ENCODE measurements around the gene PCAT7.
A peak's percentile ranks its signal among the peaks of the same experiment; 100 is the strongest.
"Not testable (repeated sequence)": the region's sequence is repeated elsewhere in the genome, so short reads cannot be mapped to it uniquely, and the experiment has no call there.

PCAT7 gene

GRCh38 chr9:94554439-94555331, at the start of gene PCAT7:
Gene PCAT7 (plus strand): TSS chr9:94555083.
- Mint-ChIP-seq H3K9me3 (no peaks in the 10 kb centered on the region), H3K4me1 (no peaks in the 10 kb centered on the region), H3K36me3 (no peaks in the 10 kb centered on the region), H3K27me3 (peaks cover 15% of the 10 kb centered on the region), H3K27ac (no peak within 1 kb of the TSS), H3K4me3 (no peak within 1 kb of the TSS)
- CTCF ChIA-PET = interaction anchor here (1.5 kb wide), 1 partner anchor 49 kb away, joined by 10 read pairs; no protein-coding TSS in a partner anchor
- DNase-seq = peak; percentile 38

- H3K4me1 Mint-ChIP-seq, H3K27ac Mint-ChIP-seq, H3K9me3 Mint-ChIP-seq, H3K4me3 Mint-ChIP-seq, CTCF ChIA-PET, H3K36me3 Mint-ChIP-seq, DNase-seq: not testable (repeated sequence)
- peaks cover 13% of the 10 kb centered on the region for H3K27me3 Mint-ChIP-seq
These were observed 48.5 kb upstream of the PCAT7 start for GRCh38 chr9:94506370-94506769.

- no peaks in the 10 kb centered on the region for H3K4me1 Mint-ChIP-seq
- no peaks in the 10 kb centered on the region for H3K9me3 Mint-ChIP-seq
- H3K4me3 Mint-ChIP-seq = no peak overlapping the region
- H3K27me3 Mint-ChIP-seq = peaks cover 13% of the 10 kb centered on the region
- CTCF ChIA-PET = no interaction called here
- no peak overlapping the region for H3K27ac Mint-ChIP-seq
- H3K36me3 Mint-ChIP-seq = no peaks in the 10 kb centered on the region
- no peak for DNase-seq
These were observed 47.2 kb upstream of the PCAT7 start for GRCh38 chr9:94507531-94508258.

GRCh38 chr9:94511134-94511954, 43.5 kb upstream of the PCAT7 start:
- Mint-ChIP-seq H3K27me3 (peaks cover 17% of the 10 kb centered on the region), H3K9me3 (no peaks in the 10 kb centered on the region), H3K4me1 (no peaks in the 10 kb centered on the region), H3K4me3 (no peak overlapping the region), H3K27ac (no peak overlapping the region), H3K36me3 (no peaks in the 10 kb centered on the region)
- no peak for DNase-seq
- CTCF ChIA-PET = no interaction called here

GRCh38 chr9:94511955-94512265, 43.0 kb upstream of the PCAT7 start:
- Mint-ChIP-seq H3K36me3 (no peaks in the 10 kb centered on the region), H3K27ac (no peak overlapping the region), H3K9me3 (no peaks in the 10 kb centered on the region), H3K27me3 (peaks cover 17% of the 10 kb centered on the region), H3K4me1 (no peaks in the 10 kb centered on the region), H3K4me3 (no peak overlapping the region)
- CTCF ChIA-PET = no interaction called here
- no peak for DNase-seq

GRCh38 chr9:94514722-94515121, 40.2 kb upstream of the PCAT7 start:
- no peak for DNase-seq
- CTCF ChIA-PET = no interaction called here
- Mint-ChIP-seq H3K9me3 (no peaks in the 10 kb centered on the region), H3K27ac (no peak overlapping the region), H3K36me3 (no peaks in the 10 kb centered on the region), H3K27me3 (peaks cover 13% of the 10 kb centered on the region), H3K4me3 (no peak overlapping the region), H3K4me1 (no peaks in the 10 kb centered on the region)

GRCh38 chr9:94517254-94517653, 37.6 kb upstream of the PCAT7 start:
- CTCF ChIA-PET = no interaction called here
- H3K4me3 Mint-ChIP-seq = no peak overlapping the region
- no peaks in the 10 kb centered on the region for H3K4me1 Mint-ChIP-seq
- H3K9me3 Mint-ChIP-seq = no peaks in the 10 kb centered on the region
- peaks cover 7% of the 10 kb centered on the region for H3K27me3 Mint-ChIP-seq
- no peak for DNase-seq
- no peaks in the 10 kb centered on the region for H3K36me3 Mint-ChIP-seq
- H3K27ac Mint-ChIP-seq = no peak overlapping the region

- peaks cover 13% of the 10 kb centered on the region for H3K27me3 Mint-ChIP-seq
These were observed 29.4 kb upstream of the PCAT7 start for GRCh38 chr9:94525396-94526035.

GRCh38 chr9:94526271-94526670, 28.6 kb upstream of the PCAT7 start:
- Mint-ChIP-seq H3K9me3 (no peaks in the 10 kb centered on the region), H3K4me3 (no peak overlapping the region), H3K27ac (no peak overlapping the region), H3K36me3 (no peaks in the 10 kb centered on the region), H3K27me3 (peaks cover 13% of the 10 kb centered on the region), H3K4me1 (no peaks in the 10 kb centered on the region)
- CTCF ChIA-PET = no interaction called here
- no peak for DNase-seq

More at GRCh38 chr9:94525396-94526035, 29.4 kb upstream of the PCAT7 start:
- CTCF ChIA-PET = no interaction called here
- H3K36me3 Mint-ChIP-seq = no peaks in the 10 kb centered on the region
- H3K9me3 Mint-ChIP-seq = no peaks in the 10 kb centered on the region
- H3K4me1 Mint-ChIP-seq = no peaks in the 10 kb centered on the region
- DNase-seq = no peak
- H3K4me3 Mint-ChIP-seq = no peak overlapping the region
- no peak overlapping the region for H3K27ac Mint-ChIP-seq

GRCh38 chr9:94526951-94527350, 27.9 kb upstream of the PCAT7 start:
- Mint-ChIP-seq H3K9me3 (no peaks in the 10 kb centered on the region), H3K4me1 (no peaks in the 10 kb centered on the region), H3K36me3 (no peaks in the 10 kb centered on the region), H3K27me3 (peaks cover 13% of the 10 kb centered on the region), H3K27ac (no peak overlapping the region), H3K4me3 (no peak overlapping the region)
- CTCF ChIA-PET = no interaction called here
- no peak for DNase-seq

- Mint-ChIP-seq H3K4me3 (no peak overlapping the region), H3K27me3 (peaks cover 15% of the 10 kb centered on the region), H3K27ac (no peak overlapping the region), H3K4me1 (no peaks in the 10 kb centered on the region), H3K9me3 (no peaks in the 10 kb centered on the region), H3K36me3 (no peaks in the 10 kb centered on the region)
- DNase-seq = no peak
- CTCF ChIA-PET = no interaction called here
These were observed 26.0 kb upstream of the PCAT7 start for GRCh38 chr9:94528886-94529285.

GRCh38 chr9:94533155-94533554, 21.7 kb upstream of the PCAT7 start:
- H3K27ac Mint-ChIP-seq = no peak overlapping the region
- CTCF ChIA-PET = no interaction called here
- no peaks in the 10 kb centered on the region for H3K9me3 Mint-ChIP-seq
- no peaks in the 10 kb centered on the region for H3K36me3 Mint-ChIP-seq
- H3K27me3 Mint-ChIP-seq = peaks cover 3% of the 10 kb centered on the region
- no peak for DNase-seq
- H3K4me1 Mint-ChIP-seq = no peaks in the 10 kb centered on the region
- H3K4me3 Mint-ChIP-seq = no peak overlapping the region

- no peak for DNase-seq
- Mint-ChIP-seq H3K9me3 (no peaks in the 10 kb centered on the region), H3K27ac (no peak overlapping the region), H3K4me3 (no peak overlapping the region), H3K27me3 (peaks cover 3% of the 10 kb centered on the region), H3K4me1 (no peaks in the 10 kb centered on the region), H3K36me3 (no peaks in the 10 kb centered on the region)
- CTCF ChIA-PET = no interaction called here
These were observed 21.3 kb upstream of the PCAT7 start for GRCh38 chr9:94533601-94534000.

GRCh38 chr9:94534901-94535300, 20.0 kb upstream of the PCAT7 start:
- Mint-ChIP-seq H3K36me3 (no peaks in the 10 kb centered on the region), H3K4me3 (no peak overlapping the region), H3K9me3 (no peaks in the 10 kb centered on the region), H3K27ac (no peak overlapping the region), H3K4me1 (no peaks in the 10 kb centered on the region), H3K27me3 (peaks cover 3% of the 10 kb centered on the region)
- DNase-seq = no peak
- CTCF ChIA-PET = no interaction called here

Measured in activated naive CD4-positive, alpha-beta T cell treated with anti-CD3 and anti-CD28 coated beads, Interleukin-2, amount 10 ng/mL, durations not matched to agents 7 days and 5 days (primary cell).